HG03520 (cell line): ENCODE data around the gene MT1E.
"Not testable (repeated sequence)": the region's sequence is repeated elsewhere in the genome, so short reads cannot be mapped to it uniquely, and the experiment has no call there.

Experiments used
- ATAC-seq: cut with Tn5 transposase; IDR thresholded peaks from one replicate; pipeline ENCODE4 v1.9.1; 2021; ENCODE audit warnings: mild to moderate bottlenecking, moderate library complexity; ENCODE audit not compliant: unreplicated experiment

Gene MT1E

DNA sequence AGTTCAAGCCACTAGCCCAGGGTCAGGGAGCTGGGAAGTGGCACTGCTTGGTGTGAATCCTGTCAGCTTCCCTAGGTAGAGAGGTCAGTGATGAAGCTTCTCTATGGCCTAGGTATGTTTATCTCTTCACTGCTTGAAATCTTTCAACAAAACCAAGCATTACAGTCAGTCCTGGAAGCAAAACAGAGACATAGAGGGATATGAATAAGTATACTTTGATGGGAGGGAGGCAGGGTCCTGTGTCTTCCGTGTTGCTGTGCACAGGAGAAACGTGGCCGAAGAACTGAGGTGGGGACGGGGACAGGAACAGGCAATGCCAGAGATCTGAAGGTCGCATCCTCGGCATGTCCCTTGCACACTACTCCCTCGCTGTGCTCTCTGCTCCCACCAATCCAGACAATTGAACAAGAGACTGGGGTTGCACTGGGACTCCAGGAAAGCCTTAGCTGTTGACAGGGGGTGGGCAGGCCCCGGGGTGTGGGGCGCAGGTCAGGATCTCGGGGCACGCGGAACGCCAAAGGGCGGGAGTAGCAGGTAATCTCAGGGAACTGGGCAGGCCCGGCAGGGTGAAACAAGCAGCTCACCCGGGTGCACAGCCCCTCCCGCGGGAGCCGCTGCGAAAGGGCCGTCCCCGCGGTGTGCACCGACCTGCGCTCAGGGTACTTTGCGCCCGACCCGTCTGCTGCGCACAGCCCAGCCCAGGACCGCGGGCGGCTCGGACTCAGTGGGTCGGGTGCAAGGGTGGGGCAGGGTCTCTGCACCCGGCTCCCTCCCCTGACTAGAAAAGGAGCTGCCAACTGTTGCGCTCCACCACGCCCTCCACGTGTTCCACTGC lies 43.6 kb downstream of the MT1E start, which contains the start of gene MT1H:
MT1H (plus strand) TSS at position 810 of the 835 bp plus-strand sequence. CDS start 71 bp downstream, outside the sequence.
- ATAC-seq, result no peak

DNA sequence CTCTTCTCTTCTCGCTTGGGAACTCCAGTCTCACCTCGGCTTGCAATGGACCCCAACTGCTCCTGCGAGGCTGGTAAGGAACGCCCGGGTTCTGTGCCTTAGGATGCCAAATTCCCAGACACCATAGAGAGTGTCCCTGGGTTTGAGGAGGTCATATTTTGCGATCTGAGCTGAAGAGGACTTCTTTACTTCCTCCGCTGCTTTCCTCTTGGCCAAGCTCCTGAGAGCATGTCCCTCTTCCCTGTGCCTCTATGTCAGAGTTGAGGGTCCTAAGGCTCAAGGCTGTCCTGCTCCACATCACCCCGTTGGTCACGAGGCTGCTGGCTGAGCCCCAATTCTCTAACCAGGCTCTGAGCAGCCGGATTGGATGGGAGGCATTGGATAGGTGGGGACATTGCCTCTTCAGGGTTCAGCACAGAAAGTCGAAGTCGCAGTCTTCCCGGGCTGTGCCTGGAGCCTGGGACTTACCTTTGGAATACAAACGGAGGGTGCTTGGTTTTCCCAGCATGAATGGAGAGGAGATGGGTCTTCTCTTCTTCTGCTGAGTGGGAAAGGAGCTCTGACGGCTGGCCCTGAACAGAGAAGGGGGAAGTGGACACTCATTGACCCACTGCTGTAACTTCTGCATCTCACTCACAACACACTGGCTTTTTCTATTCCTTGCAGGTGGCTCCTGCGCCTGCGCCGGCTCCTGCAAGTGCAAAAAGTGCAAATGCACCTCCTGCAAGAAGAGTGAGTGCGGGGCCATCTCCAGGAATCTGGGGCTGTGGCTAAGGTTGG lies 44.4 kb downstream of the MT1E start:
- ATAC-seq, result no peak

DNA sequence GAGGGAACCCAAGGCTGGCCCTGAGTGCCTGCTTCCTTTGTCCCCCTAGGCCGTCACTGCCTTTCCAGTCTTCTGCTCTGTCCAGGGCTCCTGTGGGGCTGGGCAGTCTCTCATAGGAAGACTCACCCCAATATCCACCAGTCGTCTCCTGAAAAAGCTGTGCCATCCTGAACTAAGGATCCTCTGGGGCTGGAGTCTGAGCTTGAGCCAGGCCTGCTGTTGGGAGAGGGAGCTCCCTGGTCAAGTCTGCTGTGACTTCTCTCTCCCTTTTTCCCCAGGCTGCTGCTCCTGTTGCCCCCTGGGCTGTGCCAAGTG lies 45.0 kb downstream of the MT1E start:
- ATAC-seq, result no peak

DNA sequence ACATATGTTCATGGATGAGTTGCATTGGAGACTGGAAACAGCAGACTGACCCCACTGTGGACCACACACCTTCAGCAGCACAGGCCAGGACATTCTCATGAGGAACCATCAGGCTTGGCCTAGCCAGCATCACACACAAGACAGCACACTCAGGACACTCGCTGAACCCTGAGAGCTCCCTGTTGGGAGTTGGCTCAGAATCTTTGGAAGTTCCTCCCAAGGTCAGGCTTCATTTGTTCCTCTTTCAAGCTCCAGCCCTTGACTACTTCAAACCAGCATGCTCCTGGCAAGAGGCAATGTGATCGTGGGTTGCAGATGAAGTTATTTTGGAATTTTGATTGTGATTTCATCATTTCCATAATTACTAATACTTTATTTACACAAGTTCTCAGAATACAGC lies 46.1 kb downstream of the MT1E start:
- not testable (repeated sequence) for ATAC-seq

DNA sequence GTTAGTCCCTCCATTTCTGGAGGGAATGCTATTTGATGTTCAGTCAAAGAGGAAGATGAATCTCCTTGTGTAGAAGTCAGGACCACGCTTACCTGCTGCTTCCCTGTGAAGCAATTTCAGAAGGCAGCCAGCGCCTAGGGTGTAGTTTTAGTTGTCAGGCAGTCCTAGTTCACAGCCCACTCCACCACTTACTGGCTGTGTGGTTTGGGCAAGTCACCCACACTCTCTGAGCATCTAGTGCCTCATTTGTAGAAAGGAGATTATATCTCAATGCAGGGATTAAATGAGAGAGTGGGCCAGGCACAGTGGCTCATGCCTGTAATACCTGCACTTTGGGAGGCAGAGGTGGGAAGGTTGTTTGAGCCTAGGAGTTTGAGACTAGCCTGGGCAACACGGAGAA lies 46.6 kb downstream of the MT1E start:
- ATAC-seq, result not testable (repeated sequence)

DNA sequence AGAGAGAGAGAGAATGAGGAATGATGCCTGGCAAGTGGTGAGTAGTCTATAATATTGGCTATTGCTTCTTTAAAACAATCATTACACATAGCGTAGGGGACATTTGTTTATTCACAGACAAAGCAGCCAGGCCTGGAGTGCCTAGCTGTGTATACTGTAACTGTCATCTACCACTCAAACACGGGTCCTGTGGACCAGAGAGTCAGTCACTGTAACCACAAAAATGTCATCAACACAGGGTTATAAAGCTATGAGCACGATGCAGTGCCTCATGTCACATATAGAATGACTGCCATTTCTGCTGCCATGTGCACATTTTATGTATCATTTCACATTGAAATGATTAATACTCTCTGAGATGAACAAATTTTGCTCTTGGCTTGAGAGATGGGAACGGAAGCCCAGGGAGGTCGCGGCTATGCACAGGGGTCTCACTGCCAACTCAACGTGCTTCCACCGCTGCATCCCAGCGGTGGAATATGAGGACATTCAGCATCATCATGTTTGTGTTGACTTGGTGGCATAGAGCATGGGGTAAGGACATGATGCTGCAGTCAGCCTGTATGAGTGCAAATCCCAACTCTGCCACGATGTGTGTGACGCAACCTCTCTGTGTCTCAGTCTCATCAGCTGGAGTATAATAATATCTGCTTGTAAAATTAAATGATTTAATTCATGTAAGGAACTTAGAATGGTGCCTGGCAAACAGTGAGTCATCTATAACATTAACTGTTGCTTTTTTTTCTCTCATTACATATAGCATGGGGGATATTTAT lies 47.4 kb downstream of the MT1E start:
- ATAC-seq, result no peak

DNA sequence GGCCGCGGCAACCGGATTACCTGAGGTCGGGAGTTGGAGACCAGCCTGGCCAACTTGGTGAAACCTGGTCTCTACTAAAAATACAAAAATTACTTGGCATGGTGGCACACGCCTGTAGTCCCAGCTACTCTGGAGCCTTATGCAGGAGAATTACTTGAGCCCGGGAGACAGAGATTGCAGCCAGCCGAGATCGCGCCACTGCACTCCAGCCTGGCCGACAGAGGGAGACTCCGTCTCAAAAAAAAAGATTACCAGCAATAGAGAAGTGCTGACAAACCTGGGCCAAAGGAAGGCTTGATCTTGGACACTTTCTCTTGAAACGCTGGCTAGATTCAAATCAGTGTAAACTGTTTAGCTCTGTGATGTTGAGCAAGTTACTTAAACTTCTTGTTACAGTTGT lies 48.3 kb downstream of the MT1E start:
- ATAC-seq, result no peak

DNA sequence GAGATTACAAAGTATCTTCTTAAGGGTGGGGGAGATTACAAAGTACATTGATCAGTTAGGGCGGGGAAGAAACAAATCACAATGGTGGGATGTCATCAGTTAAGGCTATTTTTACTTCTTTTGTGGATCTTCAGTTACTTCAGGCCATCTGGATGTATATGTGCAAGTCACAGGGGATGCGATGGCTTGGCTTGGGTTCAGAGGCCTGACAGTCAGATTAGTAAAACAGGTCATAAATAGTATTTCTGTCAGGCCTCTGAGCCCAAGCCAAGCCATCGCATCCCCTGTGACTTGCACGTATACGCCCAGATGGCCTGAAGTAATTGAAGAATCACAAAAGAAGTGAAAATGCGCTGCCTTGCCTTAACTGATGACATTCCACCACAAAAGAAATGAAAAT lies 49.0 kb downstream of the MT1E start:
- ATAC-seq, result not testable (repeated sequence)

DNA sequence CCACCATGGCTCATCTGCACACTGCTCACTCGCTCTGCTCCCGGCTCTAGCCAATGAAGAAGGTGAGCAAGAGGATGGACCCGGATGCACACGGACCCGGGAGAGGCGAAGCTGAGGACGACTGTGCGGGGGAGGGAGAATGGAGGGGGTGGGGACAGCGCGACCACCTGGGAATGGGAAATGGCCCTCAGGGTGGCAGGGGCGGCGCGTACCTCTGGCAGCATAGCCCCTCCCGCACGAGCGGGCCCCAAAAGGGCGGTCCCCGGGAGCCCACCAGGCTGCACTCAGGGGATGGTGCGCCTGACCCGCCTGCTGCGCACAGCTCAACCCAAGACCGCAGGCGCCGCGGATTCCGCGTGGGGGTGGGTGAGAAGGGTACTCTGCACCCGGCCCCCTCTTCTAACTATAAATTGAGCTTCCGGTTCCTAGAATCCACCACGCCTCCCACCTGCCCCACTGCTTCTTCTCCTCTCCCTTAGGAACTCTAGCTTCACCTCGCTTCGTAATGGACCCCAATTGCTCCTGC lies 50.2 kb downstream of the MT1E start:
- ATAC-seq, result no peak
